ENCODE results near the gene PAM16. TPM values are rescaled to one million over a fixed set of nuclear protein-coding genes. Genes with fewer than 3 reads are reported as not detected.

Gene PAM16
- total RNA-seq, 1 experiment from 2014 or later, result 117 TPM

DNA sequence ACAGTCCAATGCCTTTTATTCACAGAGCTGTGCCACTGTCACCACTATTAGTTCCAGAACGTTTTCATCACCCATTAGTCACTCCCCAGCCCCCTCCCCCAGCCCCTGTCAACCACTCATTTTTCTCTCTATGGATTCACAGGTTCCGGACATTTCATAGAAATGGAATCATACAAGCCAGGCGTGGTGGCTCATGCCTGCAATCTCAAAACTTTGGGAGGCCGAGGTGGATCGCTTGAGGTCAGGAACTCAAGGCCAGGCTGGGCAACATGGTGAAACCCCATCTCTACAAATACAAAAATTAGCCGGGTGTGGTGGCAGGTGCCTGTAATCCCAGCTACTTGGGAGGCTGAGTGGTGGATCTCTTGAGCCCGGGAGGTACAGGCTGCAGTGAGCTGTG lies 759 bp upstream of the PAM16 start:
- intact Hi-C loops (cut with micrococcal nuclease), result loop anchor here (5.0 kb wide), 1 partner anchor 605 kb away; the partner anchor contains the start of gene SEC14L5
- TF ChIP-seq, protein P1, sequence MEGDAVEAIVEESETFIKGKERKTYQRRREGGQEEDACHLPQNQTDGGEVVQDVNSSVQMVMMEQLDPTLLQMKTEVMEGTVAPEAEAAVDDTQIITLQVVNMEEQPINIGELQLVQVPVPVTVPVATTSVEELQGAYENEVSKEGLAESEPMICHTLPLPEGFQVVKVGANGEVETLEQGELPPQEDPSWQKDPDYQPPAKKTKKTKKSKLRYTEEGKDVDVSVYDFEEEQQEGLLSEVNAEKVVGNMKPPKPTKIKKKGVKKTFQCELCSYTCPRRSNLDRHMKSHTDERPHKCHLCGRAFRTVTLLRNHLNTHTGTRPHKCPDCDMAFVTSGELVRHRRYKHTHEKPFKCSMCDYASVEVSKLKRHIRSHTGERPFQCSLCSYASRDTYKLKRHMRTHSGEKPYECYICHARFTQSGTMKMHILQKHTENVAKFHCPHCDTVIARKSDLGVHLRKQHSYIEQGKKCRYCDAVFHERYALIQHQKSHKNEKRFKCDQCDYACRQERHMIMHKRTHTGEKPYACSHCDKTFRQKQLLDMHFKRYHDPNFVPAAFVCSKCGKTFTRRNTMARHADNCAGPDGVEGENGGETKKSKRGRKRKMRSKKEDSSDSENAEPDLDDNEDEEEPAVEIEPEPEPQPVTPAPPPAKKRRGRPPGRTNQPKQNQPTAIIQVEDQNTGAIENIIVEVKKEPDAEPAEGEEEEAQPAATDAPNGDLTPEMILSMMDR (IDR thresholded peaks at IDR 0.05; ENCODE audit: unreplicated experiment), result no peak
- DNase-seq (ENCODE audit: unreplicated experiment), result peak; percentile 28
- no peaks in the 10 kb centered on the region for H3K9me3 Mint-ChIP-seq (ENCODE audit: unreplicated experiment)
- BruUV-seq (replicated peaks), result no TSS peak
- H3K4me1 Mint-ChIP-seq (ENCODE audit: insufficient read depth, unreplicated experiment), result peaks cover 8% of the 10 kb centered on the region
- H3K36me3 Mint-ChIP-seq (ENCODE audit: insufficient read depth, unreplicated experiment), result no peaks in the 10 kb centered on the region
- peak overlapping the region; percentile 89 for H3K4me3 Mint-ChIP-seq (ENCODE audit: unreplicated experiment)
- no peaks in the 10 kb centered on the region for H3K27me3 Mint-ChIP-seq (ENCODE audit: insufficient read depth, unreplicated experiment)
- POLR2A ChIA-PET, result interaction anchor here (0.9 to 1.4 kb wide), 4 partner anchors 17 to 98 kb away, joined by 3 to 6 read pairs (median 5); no protein-coding TSS in a partner anchor
- H3K27ac Mint-ChIP-seq (ENCODE audit: low read depth, unreplicated experiment), result no peak overlapping the region
- CTCF ChIA-PET, result interaction anchor here (1.0 to 6.9 kb wide), 2 partner anchors 33 to 50 kb away, joined by 3 to 75 read pairs; no protein-coding TSS in a partner anchor

GRCh38 chr16:4350365-4350786 lies 745 bp downstream of the PAM16 start:
- POLR2A ChIA-PET, result interaction anchor here (0.8 to 1.5 kb wide), 8 partner anchors 15 to 80 kb away, joined by 3 to 5 read pairs (median 4); no protein-coding TSS in a partner anchor
- Mint-ChIP-seq H3K27me3 (ENCODE audit: insufficient read depth, unreplicated experiment) (no peaks in the 10 kb centered on the region), H3K4me1 (ENCODE audit: insufficient read depth, unreplicated experiment) (peaks cover 8% of the 10 kb centered on the region), H3K27ac (ENCODE audit: low read depth, unreplicated experiment) (peak overlapping the region; percentile 81), H3K4me3 (ENCODE audit: unreplicated experiment) (peak overlapping the region; percentile 89), H3K9me3 (ENCODE audit: unreplicated experiment) (no peaks in the 10 kb centered on the region), H3K36me3 (ENCODE audit: insufficient read depth, unreplicated experiment) (peaks cover 4% of the 10 kb centered on the region)
- BruUV-seq (replicated peaks), result no TSS peak
- TF ChIP-seq, protein P1 (IDR thresholded peaks at IDR 0.05; ENCODE audit: unreplicated experiment), result no peak
- DNase-seq (ENCODE audit: unreplicated experiment), result no peak
- CTCF ChIA-PET, result interaction anchor here (0.7 to 6.9 kb wide), 10 partner anchors 8 to 150 kb away, joined by 3 to 75 read pairs (median 4); no protein-coding TSS in a partner anchor
- intact Hi-C loops (cut with micrococcal nuclease), result loop anchor here (5.0 kb wide), 1 partner anchor 607 kb away; the partner anchor contains the start of gene SEC14L5

DNA sequence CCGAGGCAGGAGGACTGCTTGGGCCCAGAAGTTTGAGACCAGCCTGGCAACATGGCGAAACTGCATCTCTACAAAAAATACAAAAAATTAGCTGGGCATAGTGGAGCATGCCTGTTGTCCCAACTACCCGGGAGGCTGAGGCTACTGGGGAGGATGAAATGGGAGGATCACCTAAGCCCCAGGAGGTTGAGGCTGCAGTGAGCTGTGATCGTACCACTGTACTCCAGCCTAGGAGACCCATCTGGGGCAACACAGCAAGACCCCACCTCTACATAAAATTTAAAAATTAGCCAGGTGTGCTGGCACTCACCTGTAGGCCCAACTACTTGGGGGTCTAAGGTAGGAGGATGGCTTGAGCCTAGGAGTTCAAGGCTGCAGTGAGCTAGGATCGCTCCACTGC lies 1.8 kb downstream of the PAM16 start:
- Mint-ChIP-seq H3K27me3 (ENCODE audit: insufficient read depth, unreplicated experiment) (no peaks in the 10 kb centered on the region), H3K4me3 (ENCODE audit: unreplicated experiment) (peak overlapping the region; percentile 89), H3K4me1 (ENCODE audit: insufficient read depth, unreplicated experiment) (peaks cover 8% of the 10 kb centered on the region), H3K27ac (ENCODE audit: low read depth, unreplicated experiment) (no peak overlapping the region), H3K36me3 (ENCODE audit: insufficient read depth, unreplicated experiment) (peaks cover 4% of the 10 kb centered on the region), H3K9me3 (ENCODE audit: unreplicated experiment) (no peaks in the 10 kb centered on the region)
- POLR2A ChIA-PET, result interaction anchor here (0.6 to 1.5 kb wide), 4 partner anchors 14 to 53 kb away, joined by 3 to 5 read pairs (median 4); no protein-coding TSS in a partner anchor
- no TSS peak for BruUV-seq (replicated peaks)
- intact Hi-C loops (cut with micrococcal nuclease), result no loop called here
- DNase-seq (ENCODE audit: unreplicated experiment), result no peak
- CTCF ChIA-PET, result interaction anchor here (0.5 to 6.9 kb wide), 9 partner anchors 9 to 1439 kb away, joined by 3 to 75 read pairs (median 5); no protein-coding TSS in a partner anchor
- TF ChIP-seq, protein P1 (IDR thresholded peaks at IDR 0.05; ENCODE audit: unreplicated experiment), result no peak

GRCh38 chr16:4347765-4348509 lies 3.2 kb downstream of the PAM16 start:
- no TSS peak for BruUV-seq (replicated peaks)
- intact Hi-C loops (cut with micrococcal nuclease), result no loop called here
- TF ChIP-seq, protein P1 (IDR thresholded peaks at IDR 0.05; ENCODE audit: unreplicated experiment), result no peak
- H3K27me3 Mint-ChIP-seq (ENCODE audit: insufficient read depth, unreplicated experiment), result no peaks in the 10 kb centered on the region
- H3K4me3 Mint-ChIP-seq (ENCODE audit: unreplicated experiment), result no peak overlapping the region
- no peak overlapping the region for H3K27ac Mint-ChIP-seq (ENCODE audit: low read depth, unreplicated experiment)
- CTCF ChIA-PET, result interaction anchor here (0.6 to 3.4 kb wide), 4 partner anchors 11 to 59 kb away, joined by 3 to 15 read pairs (median 8); no protein-coding TSS in a partner anchor
- POLR2A ChIA-PET, result interaction anchor here (0.5 to 0.6 kb wide), 3 partner anchors 79 to 650 kb away, joined by 3 read pairs; no protein-coding TSS in a partner anchor
- H3K4me1 Mint-ChIP-seq (ENCODE audit: insufficient read depth, unreplicated experiment), result peaks cover 8% of the 10 kb centered on the region
- no peaks in the 10 kb centered on the region for H3K9me3 Mint-ChIP-seq (ENCODE audit: unreplicated experiment)
- H3K36me3 Mint-ChIP-seq (ENCODE audit: insufficient read depth, unreplicated experiment), result peaks cover 4% of the 10 kb centered on the region
- DNase-seq (ENCODE audit: unreplicated experiment), result no peak
